Measurements from ENCODE around the gene PEF1. TPM values are rescaled to one million over a fixed set of nuclear protein-coding genes. Genes with fewer than 3 reads are reported as not detected.

PEF1 gene
- total and polyA plus RNA-seq, 2 experiments from 2014 or later: 70.7 to 85.5 TPM

GRCh38 chr1:31648190-31648589, 3.5 kb upstream of the PEF1 start:
- Histone ChIP-seq H3K4me3 (no peak overlapping the region), H3K79me2 (peaks cover 19% of the 10 kb centered on the region), H3K9me2 (replicated peaks; ENCODE audit: insufficient read depth) (no peaks in the 10 kb centered on the region), H3K4me2 (no peak overlapping the region), H4K20me1 (ENCODE audit: insufficient read depth, poor library complexity, severe bottlenecking) (no peaks in the 10 kb centered on the region), H3K9me3 (ENCODE audit: low read depth) (no peaks in the 10 kb centered on the region), H3K27ac (no peak overlapping the region), H3K36me3 (replicated peaks; ENCODE audit: insufficient read depth, low read depth) (no peaks in the 10 kb centered on the region), H2AFZ (no peak overlapping the region), H3K27me3 (no peaks in the 10 kb centered on the region), H3K4me1 (ENCODE audit: insufficient read depth) (peaks cover 25% of the 10 kb centered on the region)
- 48% methylated on average over 2 of the region's 2 CpGs for WGBS (ENCODE audit: low lambda C conversion rate, missing lambda C conversion rate)
- DNase-seq (ENCODE audit: low spot score): no peak
- TF ChIP-seq EZH2phosphoT487 (IDR thresholded peaks at IDR 0.05; ENCODE audit: low read depth, severe bottlenecking, unreplicated experiment) (no peak), EZH2 (IDR thresholded peaks at IDR 0.05; ENCODE audit: borderline replicate concordance) (no peak), CTCF (IDR thresholded peaks at IDR 0.05; ENCODE audit: poor library complexity) (no peak)

- Histone ChIP-seq H3K27me3 (no peaks in the 10 kb centered on the region), H2AFZ (no peak overlapping the region), H3K4me2 (no peak overlapping the region), H3K4me3 (no peak overlapping the region), H3K36me3 (replicated peaks; ENCODE audit: insufficient read depth, low read depth) (no peaks in the 10 kb centered on the region), H3K4me1 (ENCODE audit: insufficient read depth) (peaks cover 32% of the 10 kb centered on the region), H3K9me3 (ENCODE audit: low read depth) (no peaks in the 10 kb centered on the region), H4K20me1 (ENCODE audit: insufficient read depth, poor library complexity, severe bottlenecking) (no peaks in the 10 kb centered on the region), H3K9me2 (replicated peaks; ENCODE audit: insufficient read depth) (no peaks in the 10 kb centered on the region), H3K79me2 (peaks cover 30% of the 10 kb centered on the region), H3K27ac (no peak overlapping the region)
- 74% methylated on average over 2 of the region's 2 CpGs for WGBS (ENCODE audit: low lambda C conversion rate, missing lambda C conversion rate)
- TF ChIP-seq CTCF (IDR thresholded peaks at IDR 0.05; ENCODE audit: poor library complexity) (no peak), EZH2 (IDR thresholded peaks at IDR 0.05; ENCODE audit: borderline replicate concordance) (no peak), EZH2phosphoT487 (IDR thresholded peaks at IDR 0.05; ENCODE audit: low read depth, severe bottlenecking, unreplicated experiment) (no peak)
- no peak for DNase-seq (ENCODE audit: low spot score)
These were observed 2.4 kb upstream of the PEF1 start for GRCh38 chr1:31647106-31647505.

GRCh38 chr1:31646259-31646960, 1.7 kb upstream of the PEF1 start:
- H3K27ac ChIP-seq: no peak overlapping the region
- H3K4me1 ChIP-seq (ENCODE audit: insufficient read depth): peaks cover 28% of the 10 kb centered on the region
- 98% methylated on average over 4 of the region's 4 CpGs for WGBS (ENCODE audit: low lambda C conversion rate, missing lambda C conversion rate)
- no peak overlapping the region for H2AFZ ChIP-seq
- H3K27me3 ChIP-seq: no peaks in the 10 kb centered on the region
- no peak overlapping the region for H3K4me2 ChIP-seq
- peaks cover 37% of the 10 kb centered on the region for H3K79me2 ChIP-seq
- no peaks in the 10 kb centered on the region for H3K36me3 ChIP-seq (replicated peaks; ENCODE audit: insufficient read depth, low read depth)
- no peaks in the 10 kb centered on the region for H3K9me3 ChIP-seq (ENCODE audit: low read depth)
- no peaks in the 10 kb centered on the region for H3K9me2 ChIP-seq (replicated peaks; ENCODE audit: insufficient read depth)
- H3K4me3 ChIP-seq: no peak overlapping the region
- no peaks in the 10 kb centered on the region for H4K20me1 ChIP-seq (ENCODE audit: insufficient read depth, poor library complexity, severe bottlenecking)
- no peak for TF ChIP-seq CTCF (IDR thresholded peaks at IDR 0.05; ENCODE audit: poor library complexity)
- TF ChIP-seq EZH2 (IDR thresholded peaks at IDR 0.05; ENCODE audit: borderline replicate concordance): no peak
- TF ChIP-seq EZH2phosphoT487 (IDR thresholded peaks at IDR 0.05; ENCODE audit: low read depth, severe bottlenecking, unreplicated experiment): no peak
- DNase-seq (ENCODE audit: low spot score): no peak
